Liver (tissue), 9 donors: ENCODE results near the gene MAOB. TPM values are rescaled to one million over a fixed set of nuclear protein-coding genes. Genes with fewer than 3 reads are reported as not detected.
"Not testable (repeated sequence)": the region's sequence is repeated elsewhere in the genome, so short reads cannot be mapped to it uniquely, and the experiment has no call there.

ENCODE experiments used
- DNase-seq: peaks from one replicate; pipeline ENCODE4 v3.0.0-alpha.2; 2017; ENCODE audit warnings: low spot score
- H3K27ac ChIP-seq, 2 donors: one replicate each; pipeline ENCODE4 v1.7.0; 2013; ENCODE audit warnings: inconsistent platforms in 2 of 2, low read length in 2 of 2, control low read depth in 1 of 2, low read depth in 1 of 2, mild to moderate bottlenecking in 1 of 2
- H3K27me3 ChIP-seq, 4 donors: one replicate each; pipeline versions ENCODE4 v1.6.1 to v1.7.0; 2013; ENCODE audit warnings: low read length in 3 of 4, inconsistent platforms in 1 of 4, mild to moderate bottlenecking in 1 of 4, moderate library complexity in 1 of 4; ENCODE audit not compliant: control insufficient read depth in 4 of 4, insufficient read depth in 4 of 4
- H3K36me3 ChIP-seq, 4 donors: one replicate each; pipeline versions ENCODE4 v1.6.1 to v1.7.0; 2013; ENCODE audit warnings: low read length in 3 of 4, mild to moderate bottlenecking in 3 of 4, low read depth in 1 of 4, moderate library complexity in 1 of 4; ENCODE audit not compliant: control insufficient read depth in 4 of 4, insufficient read depth in 3 of 4
- H3K4me1 ChIP-seq, 4 donors: one replicate each; pipeline versions ENCODE4 v1.6.1 to v1.7.0; 2013; ENCODE audit warnings: low read length in 3 of 4, mild to moderate bottlenecking in 3 of 4, moderate library complexity in 1 of 4; ENCODE audit not compliant: control insufficient read depth in 4 of 4, insufficient read depth in 4 of 4
- H3K4me3 ChIP-seq, 3 donors: one replicate each; pipeline versions ENCODE4 v1.6.1 to v1.7.0; 2013; ENCODE audit warnings: low read length in 3 of 3, control low read depth in 1 of 3, low read depth in 1 of 3, mild to moderate bottlenecking in 1 of 3
- H3K9ac ChIP-seq, 2 donors: one replicate each; pipeline ENCODE4 v1.7.0; 2013; ENCODE audit warnings: low read length in 2 of 2, mild to moderate bottlenecking in 2 of 2, moderate library complexity in 2 of 2, control low read depth in 1 of 2, low read depth in 1 of 2
- H3K9me3 ChIP-seq, 4 donors: one replicate each; pipeline versions ENCODE4 v1.6.1 to v1.7.0; 2013; ENCODE audit warnings: low read length in 3 of 4; ENCODE audit not compliant: control insufficient read depth in 4 of 4
- ATF3 ChIP-seq: IDR thresholded peaks from 2 replicates; pipeline ENCODE4 v1.6.1; 2016; ENCODE audit warnings: antibody characterized with exemption
- CTCF ChIP-seq: fragments of 150-350 bp; IDR thresholded peaks from 2 replicates; pipeline ENCODE4 v1.5.1; 2017; ENCODE audit warnings: improper control_type of control experiment, low read depth, low read length; ENCODE audit not compliant: missing input control
- EGR1 ChIP-seq, 2 donors: IDR thresholded peaks; 2 replicates each; pipeline ENCODE4 v1.6.1; 2016 to 2018; ENCODE audit warnings: antibody characterized with exemption in 2 of 2, low read depth in 2 of 2
- FOXA1 ChIP-seq: IDR thresholded peaks from 2 replicates; pipeline ENCODE4 v1.6.1; 2016; ENCODE audit warnings: antibody characterized with exemption
- FOXA2 ChIP-seq: IDR thresholded peaks from 2 replicates; pipeline ENCODE4 v1.6.1; 2016; ENCODE audit warnings: antibody characterized with exemption
- GABPA ChIP-seq, 2 donors: IDR thresholded peaks in 1 of 2; conservative IDR thresholded peaks in 1 of 2; 2 replicates each; pipeline ENCODE4 v1.6.1; 2016; ENCODE audit warnings: antibody characterized with exemption in 2 of 2, mild to moderate bottlenecking in 1 of 2, moderate library complexity in 1 of 2
- HNF4A ChIP-seq, 2 donors: conservative IDR thresholded peaks; 2 replicates each; pipeline ENCODE4 v1.6.1; 2016; ENCODE audit warnings: antibody characterized with exemption in 2 of 2, mild to moderate bottlenecking in 2 of 2
- HNF4G ChIP-seq: IDR thresholded peaks from 2 replicates; pipeline ENCODE4 v1.6.1; 2016; ENCODE audit warnings: antibody characterized with exemption
- JUND ChIP-seq, 2 donors: IDR thresholded peaks; 2 replicates each; pipeline ENCODE4 v1.6.1; 2016; ENCODE audit warnings: antibody characterized with exemption in 2 of 2
- NR2F2 ChIP-seq: IDR thresholded peaks from 2 replicates; pipeline ENCODE4 v1.6.1; 2016; ENCODE audit warnings: antibody characterized with exemption
- RAD21 ChIP-seq, 2 donors: IDR thresholded peaks; 2 replicates each; pipeline ENCODE4 v1.6.1; 2016; ENCODE audit warnings: antibody characterized with exemption in 2 of 2, mild to moderate bottlenecking in 2 of 2
- REST ChIP-seq: IDR thresholded peaks from 2 replicates; pipeline ENCODE4 v1.6.1; 2016; ENCODE audit warnings: antibody characterized with exemption, mild to moderate bottlenecking
- TAF1 ChIP-seq: conservative IDR thresholded peaks from 2 replicates; pipeline ENCODE4 v1.6.1; 2016; ENCODE audit warnings: antibody characterized with exemption, mild to moderate bottlenecking
- YY1 ChIP-seq: IDR thresholded peaks from 2 replicates; pipeline ENCODE4 v1.6.1; 2016; ENCODE audit warnings: antibody characterized with exemption, mild to moderate bottlenecking
- ZBTB33 ChIP-seq: IDR thresholded peaks from 2 replicates; pipeline ENCODE4 v1.6.1; 2016; ENCODE audit warnings: antibody characterized with exemption
- WGBS: extraction: QIAGEN DNeasy Blood & Tissue Kit; methylation state at CpG from one replicate; pipeline ENCODE4 v1.1.7; 2013; 5-methylcytosine and 5-hydroxymethylcytosine counted together
- polyA plus RNA-seq, 2 donors: library from polyadenylated mRNA; stranded (reverse) in 1 of 2; unstranded in 1 of 2; fragments of 200-250 nt in 1 of 2; fragments of >200 nt in 1 of 2; fragmentation: Nextera tagmentation in 1 of 2; extraction: Ambion mirVana in 1 of 2; gene quantifications; one replicate each; pipeline versions ENCODE4 v1.2.1 to v1.2.3, GENCODE V29; 2013 to 2015
- total RNA-seq, 2 donors: library from RNA; depleted of rRNA; stranded (reverse); fragments of >200 nt; gene quantifications; one replicate each; pipeline ENCODE4 v1.2.3, GENCODE V29; 2014
- TF ChIP-seq, protein P1 (sequence below): IDR thresholded peaks from 2 replicates; pipeline ENCODE4 v1.6.1; 2016; ENCODE audit warnings: antibody characterized with exemption
- donor health status: healthy.
- donor health status: healthy.
- donor health status: healthy.
- donor health status: healthy.
- donor health status: healthy.

The MAOB gene
- total and polyA plus RNA-seq, 4 donors = 34.0 to 96.3 (median 72.6) TPM

GRCh38 chrX:43728966-43729365 lies 153.3 kb downstream of the MAOB start (continued):
- TF ChIP-seq EGR1 (IDR thresholded peaks at IDR 0.05; ENCODE audit: low read depth in 2 of 2) (no peak), TAF1 (no peak), YY1 (no peak), NR2F2 (no peak), RAD21 (IDR thresholded peaks at IDR 0.05) (no peak), HNF4G (no peak), CTCF (no peak)

DNA sequence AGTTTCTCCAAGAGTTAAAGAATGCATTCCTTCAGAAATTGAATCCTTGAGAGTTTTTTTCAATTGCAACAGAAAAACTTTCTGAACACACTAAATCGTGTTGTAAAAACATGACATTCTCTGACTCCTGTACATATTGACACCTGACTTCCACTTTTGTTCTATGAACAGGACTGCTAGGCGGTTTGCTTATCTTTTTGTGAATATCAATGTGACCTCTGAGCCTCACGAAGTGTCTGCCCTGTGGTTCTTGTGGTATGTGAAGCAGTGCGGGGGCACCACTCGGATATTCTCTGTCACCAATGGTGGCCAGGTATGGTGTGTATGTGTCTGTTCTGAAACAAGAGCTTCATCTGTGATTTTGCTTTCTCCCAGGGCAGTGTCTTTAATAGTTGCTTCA lies 154.2 kb downstream of the MAOB start:
- WGBS = 58% methylated on average over 5 of the region's 5 CpGs
- DNase-seq = no peak
- peaks cover 0 to 4% (median 0%) of the 10 kb centered on the region in 4 donors for H3K4me1 ChIP-seq
- TF ChIP-seq JUND (IDR thresholded peaks at IDR 0.05) (no peak), ATF3 (no peak), HNF4A (conservative IDR thresholded peaks at IDR 0.05) (no peak), FOXA2 (no peak), GABPA (IDR thresholded peaks at IDR 0.05 in 1 of 2, conservative IDR thresholded peaks at IDR 0.05 in 1 of 2) (no peak), REST (no peak), TAF1 (no peak), YY1 (no peak), FOXA1 (no peak), HNF4G (no peak), ZBTB33 (no peak), EGR1 (IDR thresholded peaks at IDR 0.05; ENCODE audit: low read depth in 2 of 2) (no peak)
- TF ChIP-seq, protein P1, sequence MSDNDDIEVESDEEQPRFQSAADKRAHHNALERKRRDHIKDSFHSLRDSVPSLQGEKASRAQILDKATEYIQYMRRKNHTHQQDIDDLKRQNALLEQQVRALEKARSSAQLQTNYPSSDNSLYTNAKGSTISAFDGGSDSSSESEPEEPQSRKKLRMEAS = no peak
- no peak overlapping the region for H3K4me3 ChIP-seq
- H3K27me3 ChIP-seq = no peaks in the 10 kb centered on the region
- H3K36me3 ChIP-seq = peaks cover 1 to 12% (median 9%) of the 10 kb centered on the region in 4 donors
- no peak overlapping the region for H3K27ac ChIP-seq
- H3K9ac ChIP-seq = no peak overlapping the region
- no peaks in the 10 kb centered on the region for H3K9me3 ChIP-seq

GRCh38 chrX:43727254-43727653 lies 155.0 kb downstream of the MAOB start:
- H3K4me3 ChIP-seq, H3K4me1 ChIP-seq, DNase-seq, H3K27ac ChIP-seq, H3K9ac ChIP-seq, H3K36me3 ChIP-seq, H3K9me3 ChIP-seq, H3K27me3 ChIP-seq: not testable (repeated sequence)
- WGBS = 86% methylated on average over 6 of the region's 6 CpGs
